Measurements from ENCODE around the gene TMED10. TPM values are rescaled to one million over a fixed set of nuclear protein-coding genes. Genes with fewer than 3 reads are reported as not detected.

Gene TMED10
- 244 and 363 TPM in 2 replicates for total RNA-seq

GRCh38 chr14:75176142-75176820 is at the start of gene TMED10:
TSS of gene TMED10 (minus strand) at chr14:75176612. CDS start at chr14:75176579, 33 bp downstream.
- Histone ChIP-seq H3K27me3 (ENCODE audit: control insufficient read depth, insufficient read depth, low read length) (no peaks in the 10 kb centered on the region), H3K36me3 (ENCODE audit: control insufficient read depth, insufficient read depth, low read length) (no peaks in the 10 kb centered on the region), H3K4me3 (ENCODE audit: low read depth, low read length) (peak within 1 kb of the TSS; percentile 67)
- no peak for FAIRE-seq
- no peak for DNase-seq (ENCODE audit: low read depth)
- TF ChIP-seq, protein P1, sequence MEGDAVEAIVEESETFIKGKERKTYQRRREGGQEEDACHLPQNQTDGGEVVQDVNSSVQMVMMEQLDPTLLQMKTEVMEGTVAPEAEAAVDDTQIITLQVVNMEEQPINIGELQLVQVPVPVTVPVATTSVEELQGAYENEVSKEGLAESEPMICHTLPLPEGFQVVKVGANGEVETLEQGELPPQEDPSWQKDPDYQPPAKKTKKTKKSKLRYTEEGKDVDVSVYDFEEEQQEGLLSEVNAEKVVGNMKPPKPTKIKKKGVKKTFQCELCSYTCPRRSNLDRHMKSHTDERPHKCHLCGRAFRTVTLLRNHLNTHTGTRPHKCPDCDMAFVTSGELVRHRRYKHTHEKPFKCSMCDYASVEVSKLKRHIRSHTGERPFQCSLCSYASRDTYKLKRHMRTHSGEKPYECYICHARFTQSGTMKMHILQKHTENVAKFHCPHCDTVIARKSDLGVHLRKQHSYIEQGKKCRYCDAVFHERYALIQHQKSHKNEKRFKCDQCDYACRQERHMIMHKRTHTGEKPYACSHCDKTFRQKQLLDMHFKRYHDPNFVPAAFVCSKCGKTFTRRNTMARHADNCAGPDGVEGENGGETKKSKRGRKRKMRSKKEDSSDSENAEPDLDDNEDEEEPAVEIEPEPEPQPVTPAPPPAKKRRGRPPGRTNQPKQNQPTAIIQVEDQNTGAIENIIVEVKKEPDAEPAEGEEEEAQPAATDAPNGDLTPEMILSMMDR (IDR thresholded peaks at IDR 0.05; ENCODE audit: insufficient read depth, low read length, severe bottlenecking): no peak

GRCh38 chr14:75224561-75224960 is 48.1 kb upstream of the TMED10 start:
- TF ChIP-seq, protein P1 (IDR thresholded peaks at IDR 0.05; ENCODE audit: insufficient read depth, low read length, severe bottlenecking): no peak
- FAIRE-seq: no peak

DNA sequence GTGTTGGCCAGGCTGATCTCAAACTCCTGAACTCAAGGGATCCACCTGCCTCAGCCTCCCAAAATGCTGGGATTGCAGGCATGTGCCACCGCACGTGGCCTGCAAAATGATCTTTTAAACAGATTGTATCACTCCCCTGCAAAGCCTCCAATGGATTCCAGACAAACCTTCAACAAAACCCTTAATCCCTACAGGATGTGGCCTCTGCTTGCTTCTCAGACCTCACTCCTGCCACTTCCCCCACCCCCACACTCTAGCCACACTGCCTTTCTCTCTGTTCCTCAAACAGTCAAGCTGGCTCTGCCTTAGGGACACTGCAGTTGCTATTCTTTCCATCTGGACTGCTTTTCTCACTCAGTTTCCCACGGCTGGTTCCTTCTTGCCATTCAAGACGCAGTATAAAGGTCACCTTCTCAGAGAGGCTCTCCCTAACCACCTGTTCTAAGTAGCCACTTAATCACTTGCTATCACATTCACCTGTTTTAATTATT is 47.3 kb upstream of the TMED10 start:
- DNase-seq (ENCODE audit: low read depth) (no peak), FAIRE-seq (no peak)
- Histone ChIP-seq H3K36me3 (ENCODE audit: control insufficient read depth, insufficient read depth, low read length) (no peaks in the 10 kb centered on the region), H3K4me3 (ENCODE audit: low read depth, low read length) (no peak overlapping the region), H3K27me3 (ENCODE audit: control insufficient read depth, insufficient read depth, low read length) (no peaks in the 10 kb centered on the region)
- TF ChIP-seq, protein P1 (IDR thresholded peaks at IDR 0.05; ENCODE audit: insufficient read depth, low read length, severe bottlenecking): no peak

More at GRCh38 chr14:75224561-75224960, 48.1 kb upstream of the TMED10 start:
- no peak for DNase-seq (ENCODE audit: low read depth)
- H3K36me3 ChIP-seq (ENCODE audit: control insufficient read depth, insufficient read depth, low read length): no peaks in the 10 kb centered on the region
- H3K27me3 ChIP-seq (ENCODE audit: control insufficient read depth, insufficient read depth, low read length): no peaks in the 10 kb centered on the region
- no peak overlapping the region for H3K4me3 ChIP-seq (ENCODE audit: low read depth, low read length)

DNA sequence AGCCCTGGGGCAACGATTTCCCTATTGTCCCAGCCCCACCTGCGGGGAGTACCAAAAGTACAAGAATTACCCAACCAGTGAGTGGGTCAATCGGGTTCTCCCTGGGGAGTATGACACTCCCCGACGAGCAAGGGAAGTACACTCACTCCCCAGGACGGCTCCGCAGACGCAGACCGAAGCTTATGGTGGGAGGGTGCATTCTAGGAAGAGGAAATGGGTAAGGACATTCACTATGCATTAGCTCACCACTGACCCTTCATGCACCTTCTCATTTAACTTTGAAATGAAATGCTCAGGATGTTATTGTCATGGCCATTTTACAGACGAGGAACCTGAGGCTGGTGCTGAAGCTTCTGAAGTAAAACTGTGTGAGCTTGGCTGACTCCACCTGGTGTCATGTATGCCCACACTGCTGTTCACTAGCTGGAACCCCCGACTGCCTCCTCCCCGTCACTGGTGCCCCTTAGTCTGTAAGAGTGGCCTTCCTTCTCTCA is 45.8 kb upstream of the TMED10 start:
- Histone ChIP-seq H3K36me3 (ENCODE audit: control insufficient read depth, insufficient read depth, low read length) (no peaks in the 10 kb centered on the region), H3K27me3 (ENCODE audit: control insufficient read depth, insufficient read depth, low read length) (no peaks in the 10 kb centered on the region), H3K4me3 (ENCODE audit: low read depth, low read length) (no peak overlapping the region)
- peak; percentile 95 for FAIRE-seq
- DNase-seq (ENCODE audit: low read depth): peak; percentile 97
- TF ChIP-seq, protein P1 (IDR thresholded peaks at IDR 0.05; ENCODE audit: insufficient read depth, low read length, severe bottlenecking): no peak

GRCh38 chr14:75221797-75222196 is 45.4 kb upstream of the TMED10 start:
- Histone ChIP-seq H3K36me3 (ENCODE audit: control insufficient read depth, insufficient read depth, low read length) (no peaks in the 10 kb centered on the region), H3K4me3 (ENCODE audit: low read depth, low read length) (no peak overlapping the region), H3K27me3 (ENCODE audit: control insufficient read depth, insufficient read depth, low read length) (no peaks in the 10 kb centered on the region)
- DNase-seq (ENCODE audit: low read depth) (peak; percentile 83), FAIRE-seq (no peak)
- TF ChIP-seq, protein P1 (IDR thresholded peaks at IDR 0.05; ENCODE audit: insufficient read depth, low read length, severe bottlenecking): no peak
